ENCODE data around the gene BEND7. TPM values are rescaled to one million over a fixed set of nuclear protein-coding genes. Genes with fewer than 3 reads are reported as not detected.

Gene BEND7

DNA sequence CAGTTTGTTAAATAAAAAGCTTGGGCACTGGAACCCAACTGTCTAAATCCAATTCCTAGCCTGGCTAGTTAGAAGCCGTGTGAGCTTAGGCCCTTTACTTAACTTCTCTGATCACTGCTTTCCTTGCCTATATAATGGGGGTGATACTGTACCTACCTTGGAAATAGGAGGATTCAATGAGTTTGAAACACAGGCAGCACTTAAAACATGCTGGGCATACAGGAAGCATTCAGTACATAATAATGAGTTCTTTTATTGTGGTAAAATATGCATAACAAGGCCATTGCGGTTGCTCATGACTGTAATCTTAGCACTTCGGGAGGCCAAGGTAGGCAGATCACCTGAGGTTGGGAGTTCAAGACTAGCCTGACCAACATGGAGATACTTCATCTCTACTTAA, 133.3 kb downstream of the BEND7 start:
- H2BK120ac ChIP-seq (ENCODE audit: low read depth, low read length): no peak overlapping the region
- no peak overlapping the region for H3K4ac ChIP-seq (ENCODE audit: low read length)
- H3K27ac ChIP-seq (replicated peaks; ENCODE audit: low read length): no peak overlapping the region
- H2AFZ ChIP-seq (ENCODE audit: low read length): no peak overlapping the region
- no peak overlapping the region for H3K14ac ChIP-seq (ENCODE audit: low read length)
- no peaks in the 10 kb centered on the region for H3K27me3 ChIP-seq (ENCODE audit: control insufficient read depth in 3 of 3, insufficient read depth in 3 of 3, low read depth in 1 of 3, low read length in 3 of 3)
- H2BK15ac ChIP-seq (ENCODE audit: low read length): no peak overlapping the region
- no peak overlapping the region for H4K91ac ChIP-seq (ENCODE audit: low read depth, low read length, poor library complexity)
- no peak overlapping the region for H3K4me2 ChIP-seq (ENCODE audit: insufficient read depth, low read length, poor library complexity, severe bottlenecking)
- H3K4me1 ChIP-seq (ENCODE audit: control insufficient read depth in 2 of 2, insufficient read depth in 1 of 2, low read depth in 1 of 2, low read length in 2 of 2): no peaks in the 10 kb centered on the region
- H3K36me3 ChIP-seq (replicated peaks in 1 of 2; ENCODE audit: control insufficient read depth in 2 of 2, insufficient read depth in 2 of 2, low read length in 2 of 2): no peaks in the 10 kb centered on the region
- H3K79me1 ChIP-seq (ENCODE audit: low read depth, low read length): no peaks in the 10 kb centered on the region
- H2BK12ac ChIP-seq (ENCODE audit: low read length): no peak overlapping the region
- no peak overlapping the region for H2BK5ac ChIP-seq (ENCODE audit: low read length)
- no peak overlapping the region for H2AK5ac ChIP-seq (ENCODE audit: low read depth, low read length)
- no peak overlapping the region for H3K18ac ChIP-seq (ENCODE audit: low read length)
- H3K23ac ChIP-seq (ENCODE audit: low read depth, low read length, poor library complexity): no peak overlapping the region
- no peak overlapping the region for H3K4me3 ChIP-seq (ENCODE audit: low read length in 2 of 2)
- peaks cover 0 to 3% of the 10 kb centered on the region in 2 donors for H3K9me3 ChIP-seq (replicated peaks in 1 of 2; ENCODE audit: control insufficient read depth in 2 of 2, insufficient read depth in 1 of 2, low read depth in 1 of 2, low read length in 2 of 2)
- no CpG with 5 or more reads among the region's 3 CpGs for WGBS, 2 donors (ENCODE audit: extremely low coverage in 2 of 2, insufficient read length in 2 of 2, insufficient replicate concordance in 1 of 2)
- no peak for DNase-seq (ENCODE audit: low spot score)
- no peak overlapping the region for H3K9ac ChIP-seq (ENCODE audit: low read depth, low read length, poor library complexity)
- H4K8ac ChIP-seq (ENCODE audit: low read depth, low read length): no peak overlapping the region

- WGBS, 2 donors (ENCODE audit: extremely low coverage in 2 of 2, insufficient read length in 2 of 2, insufficient replicate concordance in 1 of 2): no CpG with 5 or more reads among the region's 4 CpGs
- no peak overlapping the region for H2BK5ac ChIP-seq (ENCODE audit: low read length)
- H3K4ac ChIP-seq (ENCODE audit: low read length): no peak overlapping the region
- no peak overlapping the region for H3K4me2 ChIP-seq (ENCODE audit: insufficient read depth, low read length, poor library complexity, severe bottlenecking)
- no peak for DNase-seq (ENCODE audit: low spot score)
- H2BK15ac ChIP-seq (ENCODE audit: low read length): no peak overlapping the region
- H3K9me3 ChIP-seq (replicated peaks in 1 of 2; ENCODE audit: control insufficient read depth in 2 of 2, insufficient read depth in 1 of 2, low read depth in 1 of 2, low read length in 2 of 2): peaks cover 0 to 3% of the 10 kb centered on the region in 2 donors
- H2AK5ac ChIP-seq (ENCODE audit: low read depth, low read length): no peak overlapping the region
- no peak overlapping the region for H3K4me3 ChIP-seq (ENCODE audit: low read length in 2 of 2)
- H3K4me1 ChIP-seq (ENCODE audit: control insufficient read depth in 2 of 2, insufficient read depth in 1 of 2, low read depth in 1 of 2, low read length in 2 of 2): no peaks in the 10 kb centered on the region
- no peak overlapping the region for H4K91ac ChIP-seq (ENCODE audit: low read depth, low read length, poor library complexity)
- H3K23ac ChIP-seq (ENCODE audit: low read depth, low read length, poor library complexity): no peak overlapping the region
- H4K8ac ChIP-seq (ENCODE audit: low read depth, low read length): no peak overlapping the region
- H2AFZ ChIP-seq (ENCODE audit: low read length): no peak overlapping the region
- no peak overlapping the region for H2BK12ac ChIP-seq (ENCODE audit: low read length)
- no peak overlapping the region for H2BK120ac ChIP-seq (ENCODE audit: low read depth, low read length)
- H3K79me1 ChIP-seq (ENCODE audit: low read depth, low read length): no peaks in the 10 kb centered on the region
- no peaks in the 10 kb centered on the region for H3K27me3 ChIP-seq (ENCODE audit: control insufficient read depth in 3 of 3, insufficient read depth in 3 of 3, low read depth in 1 of 3, low read length in 3 of 3)
- H3K9ac ChIP-seq (ENCODE audit: low read depth, low read length, poor library complexity): no peak overlapping the region
- no peaks in the 10 kb centered on the region for H3K36me3 ChIP-seq (replicated peaks in 1 of 2; ENCODE audit: control insufficient read depth in 2 of 2, insufficient read depth in 2 of 2, low read length in 2 of 2)
- no peak overlapping the region for H3K27ac ChIP-seq (replicated peaks; ENCODE audit: low read length)
- H3K18ac ChIP-seq (ENCODE audit: low read length): no peak overlapping the region
- no peak overlapping the region for H3K14ac ChIP-seq (ENCODE audit: low read length)
Observed at GRCh38 chr10:13393640-13394039, 135.2 kb downstream of the BEND7 start.

DNA sequence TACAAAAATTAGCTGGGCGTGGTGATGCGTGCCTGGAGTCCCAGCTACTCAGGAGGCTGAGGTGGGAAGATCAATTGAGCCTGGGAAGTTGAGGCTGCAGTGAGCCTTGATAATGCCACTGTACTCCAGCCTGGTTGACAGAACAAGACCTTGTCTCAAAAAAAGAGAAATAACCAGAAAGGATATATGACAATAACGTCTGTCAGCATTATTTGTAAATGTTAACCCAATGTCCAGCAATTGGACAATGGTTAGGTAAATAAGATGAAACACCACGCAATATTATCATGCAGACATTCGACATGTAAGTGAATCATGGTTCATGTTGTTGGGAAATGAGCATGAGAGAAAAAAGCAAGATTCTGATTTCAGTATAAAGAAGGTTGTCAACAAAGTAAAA, 136.1 kb downstream of the BEND7 start:
- no peak overlapping the region for H3K4ac ChIP-seq (ENCODE audit: low read length)
- H2BK120ac ChIP-seq (ENCODE audit: low read depth, low read length): no peak overlapping the region
- WGBS, 2 donors (ENCODE audit: extremely low coverage in 2 of 2, insufficient read length in 2 of 2, insufficient replicate concordance in 1 of 2): no CpG with 5 or more reads among the region's 5 CpGs
- H2BK15ac ChIP-seq (ENCODE audit: low read length): no peak overlapping the region
- no peak for DNase-seq (ENCODE audit: low spot score)
- peaks cover 0 to 3% of the 10 kb centered on the region in 2 donors for H3K9me3 ChIP-seq (replicated peaks in 1 of 2; ENCODE audit: control insufficient read depth in 2 of 2, insufficient read depth in 1 of 2, low read depth in 1 of 2, low read length in 2 of 2)
- no peak overlapping the region for H2AFZ ChIP-seq (ENCODE audit: low read length)
- no peak overlapping the region for H4K8ac ChIP-seq (ENCODE audit: low read depth, low read length)
- no peaks in the 10 kb centered on the region for H3K4me1 ChIP-seq (ENCODE audit: control insufficient read depth in 2 of 2, insufficient read depth in 1 of 2, low read depth in 1 of 2, low read length in 2 of 2)
- no peaks in the 10 kb centered on the region for H3K36me3 ChIP-seq (replicated peaks in 1 of 2; ENCODE audit: control insufficient read depth in 2 of 2, insufficient read depth in 2 of 2, low read length in 2 of 2)
- no peak overlapping the region for H3K23ac ChIP-seq (ENCODE audit: low read depth, low read length, poor library complexity)
- no peak overlapping the region for H3K4me3 ChIP-seq (ENCODE audit: low read length in 2 of 2)
- H3K18ac ChIP-seq (ENCODE audit: low read length): no peak overlapping the region
- no peak overlapping the region for H3K4me2 ChIP-seq (ENCODE audit: insufficient read depth, low read length, poor library complexity, severe bottlenecking)
- H3K79me1 ChIP-seq (ENCODE audit: low read depth, low read length): no peaks in the 10 kb centered on the region
- no peak overlapping the region for H3K27ac ChIP-seq (replicated peaks; ENCODE audit: low read length)
- H3K14ac ChIP-seq (ENCODE audit: low read length): no peak overlapping the region
- no peak overlapping the region for H3K9ac ChIP-seq (ENCODE audit: low read depth, low read length, poor library complexity)
- no peak overlapping the region for H2BK5ac ChIP-seq (ENCODE audit: low read length)
- no peak overlapping the region for H2BK12ac ChIP-seq (ENCODE audit: low read length)
- H3K27me3 ChIP-seq (ENCODE audit: control insufficient read depth in 3 of 3, insufficient read depth in 3 of 3, low read depth in 1 of 3, low read length in 3 of 3): no peaks in the 10 kb centered on the region
- no peak overlapping the region for H4K91ac ChIP-seq (ENCODE audit: low read depth, low read length, poor library complexity)
- no peak overlapping the region for H2AK5ac ChIP-seq (ENCODE audit: low read depth, low read length)

Small RNAs within 50 kb of the gene (small RNA-seq; reads per million reads assigned to genes)
- not detected for gene RF00019 (ENCODE audit: insufficient read depth)
